CD4-positive, CD25-positive, alpha-beta regulatory T cell (primary cell): ENCODE measurements around the gene ALPG. TPM values are rescaled to one million over a fixed set of nuclear protein-coding genes. Genes with fewer than 3 reads are reported as not detected.
"Not testable (repeated sequence)": the region's sequence is repeated elsewhere in the genome, so short reads cannot be mapped to it uniquely, and the experiment has no call there.

ENCODE experiments used
- ATAC-seq, 2 donors: fragments of 150-1000 bp; cut with Tn5 transposase; one replicate each; pipeline ENCODE4 v1.10.0; 2021; ENCODE audit warnings: low read depth in 2 of 2, moderate number of reproducible peaks in 2 of 2, moderate library complexity in 1 of 2
- DNase-seq, 3 donors: peaks; one replicate each; pipeline versions ENCODE4 v3.0.0 to v3.0.0-alpha.2; 2012 to 2022; ENCODE audit warnings: mixed read lengths in 1 of 3
- H3K27ac ChIP-seq: one replicate; pipeline ENCODE4 v1.7.0; 2013; ENCODE audit warnings: mild to moderate bottlenecking, low read length; ENCODE audit not compliant: insufficient read depth, poor library complexity, severe bottlenecking
- H3K27me3 ChIP-seq: one replicate; pipeline ENCODE4 v1.7.0; 2013; ENCODE audit warnings: low read length; ENCODE audit not compliant: control insufficient read depth, insufficient read depth
- H3K36me3 ChIP-seq: one replicate; pipeline ENCODE4 v1.7.0; 2013; ENCODE audit warnings: mild to moderate bottlenecking, low read length, moderate library complexity; ENCODE audit not compliant: control insufficient read depth, insufficient read depth
- H3K4me1 ChIP-seq: 2 replicates; pipeline ENCODE4 v1.7.0; 2013; ENCODE audit warnings: mild to moderate bottlenecking, low read length; ENCODE audit not compliant: insufficient read depth, control insufficient read depth, poor library complexity, severe bottlenecking
- H3K4me3 ChIP-seq: one replicate; pipeline ENCODE4 v1.7.0; 2013; ENCODE audit warnings: low read depth, mild to moderate bottlenecking, low read length, moderate library complexity
- H3K9me3 ChIP-seq, 2 experiments: 1 replicate in 1 of 2; 2 replicates in 1 of 2; pipeline ENCODE4 v1.7.0; 2013; ENCODE audit warnings: low read length in 2 of 2, mild to moderate bottlenecking in 1 of 2, moderate library complexity in 1 of 2; ENCODE audit not compliant: control insufficient read depth in 2 of 2
- H3K27ac Mint-ChIP-seq, 3 donors: one replicate each; pipeline ENCODE4 v1.8.0; 2020 to 2022; ENCODE audit warnings: mild to moderate bottlenecking in 3 of 3, mixed read lengths in 3 of 3, moderate library complexity in 2 of 3
- H3K27me3 Mint-ChIP-seq: one replicate; pipeline ENCODE4 v1.8.0; 2022; ENCODE audit warnings: mild to moderate bottlenecking, mixed read lengths
- H3K36me3 Mint-ChIP-seq: one replicate; pipeline ENCODE4 v1.8.0; 2020; ENCODE audit warnings: mixed read lengths
- H3K4me1 Mint-ChIP-seq, 4 donors: one replicate each; pipeline ENCODE4 v1.8.0; 2020 to 2022; ENCODE audit warnings: mixed read lengths in 4 of 4, mild to moderate bottlenecking in 1 of 4
- H3K4me3 Mint-ChIP-seq, 4 donors: one replicate each; pipeline ENCODE4 v1.8.0; 2020 to 2022; ENCODE audit warnings: mild to moderate bottlenecking in 4 of 4, mixed read lengths in 4 of 4, moderate library complexity in 3 of 4
- H3K9me3 Mint-ChIP-seq, 7 donors: one replicate each; pipeline ENCODE4 v1.8.0; 2020 to 2022; ENCODE audit warnings: mixed read lengths in 7 of 7, mild to moderate bottlenecking in 3 of 7, moderate library complexity in 2 of 7
- polyA plus RNA-seq, 4 donors: library from polyadenylated mRNA; unstranded; fragments of 300-500 nt; fragmentation: Illumina TruSeq; gene quantifications; one replicate each; pipeline ENCODE4 v1.2.3, GENCODE V29; 2021
- total RNA-seq: library from RNA; stranded (reverse); gene quantifications from one replicate; pipeline ENCODE4 v1.2.3, GENCODE V29; 2022

ALPG gene
- total and polyA plus RNA-seq, 5 donors from 2014 or later: not detected

DNA sequence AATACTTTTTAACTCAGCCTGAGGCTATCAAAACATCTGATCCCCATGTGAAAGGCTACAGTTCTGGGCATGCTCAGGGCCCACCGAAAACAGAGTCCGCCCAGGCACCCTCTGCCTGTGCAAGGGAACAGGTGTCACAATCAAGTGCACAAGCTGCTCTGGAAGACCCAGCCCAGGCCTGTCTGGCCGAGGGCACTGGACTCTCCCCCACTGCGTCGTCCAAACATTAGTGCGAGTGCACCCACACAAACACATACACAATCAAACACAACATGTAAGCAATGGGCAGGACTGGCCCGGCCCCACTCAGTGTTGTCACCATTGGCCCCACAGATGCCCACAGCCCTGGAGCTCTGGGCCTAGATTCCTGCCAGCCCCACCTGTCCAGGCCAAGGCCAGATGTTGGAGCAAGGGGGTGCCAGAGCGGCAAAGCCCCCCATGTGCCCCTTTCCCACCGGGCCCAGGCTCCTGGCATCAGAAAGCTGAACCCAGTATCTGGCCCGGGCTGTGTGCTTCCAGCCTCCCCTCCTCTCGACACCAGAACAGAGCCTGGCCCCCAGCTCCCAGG lies 617 bp upstream of the ALPG start:
- DNase-seq (no peak), ATAC-seq (no peak)
- Mint-ChIP-seq H3K4me3 (no peak overlapping the region), H3K27me3 (peaks cover 12% of the 10 kb centered on the region), H3K27ac (no peak overlapping the region), H3K36me3 (no peaks in the 10 kb centered on the region), H3K4me1 (no peaks in the 10 kb centered on the region), H3K9me3 (peaks cover 0 to 2% (median 0%) of the 10 kb centered on the region in 7 donors)
- no peaks in the 10 kb centered on the region for H3K9me3 ChIP-seq
- H3K27ac ChIP-seq: no peak overlapping the region
- H3K4me3 ChIP-seq: no peak overlapping the region
- no peaks in the 10 kb centered on the region for H3K36me3 ChIP-seq
- H3K4me1 ChIP-seq: no peaks in the 10 kb centered on the region
- no peaks in the 10 kb centered on the region for H3K27me3 ChIP-seq

DNA sequence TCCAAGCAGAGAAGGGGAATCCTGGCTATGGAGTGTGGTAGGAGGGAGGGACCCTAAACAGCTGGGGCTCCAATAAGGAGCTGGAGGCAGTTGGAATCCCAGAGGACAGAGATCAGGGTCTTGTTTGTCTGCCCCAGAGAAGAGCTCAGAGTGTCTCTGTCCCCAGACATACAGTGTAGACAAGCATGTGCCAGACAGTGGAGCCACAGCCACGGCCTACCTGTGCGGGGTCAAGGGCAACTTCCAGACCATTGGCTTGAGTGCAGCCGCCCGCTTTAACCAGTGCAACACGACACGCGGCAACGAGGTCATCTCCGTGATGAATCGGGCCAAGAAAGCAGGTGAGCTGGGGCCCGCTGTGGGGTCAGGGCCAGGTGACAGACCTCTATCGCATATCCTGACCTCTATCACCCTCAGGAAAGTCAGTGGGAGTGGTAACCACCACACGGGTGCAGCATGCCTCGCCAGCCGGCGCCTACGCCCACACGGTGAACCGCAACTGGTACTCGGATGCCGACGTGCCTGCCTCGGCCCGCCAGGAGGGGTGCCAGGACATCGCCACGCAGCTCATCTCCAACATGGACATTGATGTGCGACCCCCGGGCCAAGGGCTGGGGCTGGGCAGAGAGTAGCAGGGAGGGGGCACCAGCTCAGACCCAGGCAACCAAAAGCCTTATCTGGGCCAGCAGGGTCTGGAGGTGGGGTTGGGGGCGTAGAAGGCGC lies 945 bp downstream of the ALPG start:
- DNase-seq, H3K4me1 Mint-ChIP-seq, H3K4me3 ChIP-seq, H3K4me3 Mint-ChIP-seq, H3K36me3 ChIP-seq, H3K27ac Mint-ChIP-seq, H3K27me3 ChIP-seq, H3K27ac ChIP-seq, H3K9me3 ChIP-seq, H3K9me3 Mint-ChIP-seq, H3K4me1 ChIP-seq, H3K36me3 Mint-ChIP-seq, ATAC-seq: not testable (repeated sequence)
- peaks cover 15% of the 10 kb centered on the region for H3K27me3 Mint-ChIP-seq

DNA sequence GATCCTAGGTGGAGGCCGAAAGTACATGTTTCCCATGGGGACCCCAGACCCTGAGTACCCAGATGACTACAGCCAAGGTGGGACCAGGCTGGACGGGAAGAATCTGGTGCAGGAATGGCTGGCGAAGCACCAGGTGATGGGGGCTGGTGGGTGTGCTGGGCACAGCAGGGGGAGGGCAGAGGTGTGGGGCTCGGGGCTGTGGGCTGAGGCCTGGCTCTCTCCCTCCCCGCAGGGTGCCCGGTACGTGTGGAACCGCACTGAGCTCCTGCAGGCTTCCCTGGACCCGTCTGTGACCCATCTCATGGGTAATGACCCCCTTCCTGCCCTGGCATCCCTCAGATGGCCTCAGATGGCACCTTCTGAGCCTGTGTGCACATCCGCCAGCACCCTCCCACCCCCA lies 1.6 kb downstream of the ALPG start:
- not testable (repeated sequence) for H3K27ac ChIP-seq, H3K4me1 Mint-ChIP-seq, H3K4me3 ChIP-seq, DNase-seq, H3K27me3 ChIP-seq, ATAC-seq, H3K36me3 Mint-ChIP-seq, H3K9me3 ChIP-seq, H3K9me3 Mint-ChIP-seq, H3K4me1 ChIP-seq, H3K4me3 Mint-ChIP-seq, H3K27ac Mint-ChIP-seq, H3K36me3 ChIP-seq
- H3K27me3 Mint-ChIP-seq: peaks cover 17% of the 10 kb centered on the region

DNA sequence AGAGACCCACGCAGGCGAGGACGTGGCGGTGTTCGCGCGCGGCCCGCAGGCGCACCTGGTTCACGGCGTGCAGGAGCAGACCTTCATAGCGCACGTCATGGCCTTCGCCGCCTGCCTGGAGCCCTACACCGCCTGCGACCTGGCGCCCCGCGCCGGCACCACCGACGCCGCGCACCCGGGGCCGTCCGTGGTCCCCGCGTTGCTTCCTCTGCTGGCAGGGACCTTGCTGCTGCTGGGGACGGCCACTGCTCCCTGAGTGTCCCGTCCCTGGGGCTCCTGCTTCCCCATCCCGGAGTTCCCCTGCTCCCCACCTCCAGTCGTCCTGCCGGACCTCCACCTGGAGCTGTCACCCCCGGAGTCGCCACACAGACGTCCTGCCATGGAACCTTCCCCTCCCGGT lies 3.0 kb downstream of the ALPG start:
- not testable (repeated sequence) for H3K4me3 Mint-ChIP-seq, H3K4me1 Mint-ChIP-seq, H3K4me3 ChIP-seq, H3K4me1 ChIP-seq, H3K27me3 ChIP-seq, H3K9me3 Mint-ChIP-seq, H3K27ac Mint-ChIP-seq, H3K36me3 ChIP-seq, H3K36me3 Mint-ChIP-seq, H3K27ac ChIP-seq, DNase-seq, H3K9me3 ChIP-seq, ATAC-seq
- peaks cover 21% of the 10 kb centered on the region for H3K27me3 Mint-ChIP-seq

DNA sequence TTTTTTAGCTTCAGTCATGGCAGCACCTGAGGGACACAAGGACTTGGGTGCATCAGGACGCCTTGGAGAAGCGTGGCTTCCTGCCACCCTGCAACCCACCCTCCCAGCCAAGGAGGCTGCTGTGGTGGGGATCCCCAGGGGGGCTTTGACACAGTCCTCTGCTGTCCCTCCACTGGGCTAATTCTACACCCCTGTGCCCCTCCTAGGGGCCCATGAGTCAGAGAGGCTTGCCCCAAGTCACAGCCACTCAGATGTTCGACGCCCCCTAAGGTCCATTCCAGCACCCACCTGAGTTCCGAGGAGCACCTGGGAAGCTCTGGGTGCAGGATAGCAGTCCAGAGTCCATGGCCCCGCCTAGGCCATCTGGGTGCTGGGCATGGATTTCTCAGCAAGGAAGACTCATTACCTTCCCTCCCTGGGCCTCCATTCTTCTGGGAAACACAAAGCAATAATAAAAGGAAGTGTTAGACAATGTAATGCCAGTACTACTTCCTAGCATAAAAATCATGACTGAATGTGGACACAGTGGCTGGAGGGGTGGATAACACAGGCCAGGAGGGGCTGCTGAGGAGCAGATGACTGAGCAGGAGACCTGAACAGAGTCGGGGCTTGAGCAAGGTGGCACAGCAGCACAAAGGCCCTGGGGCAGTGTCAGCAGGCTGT lies 3.7 kb downstream of the ALPG start:
- Mint-ChIP-seq H3K36me3 (no peaks in the 10 kb centered on the region), H3K27me3 (peaks cover 23% of the 10 kb centered on the region), H3K27ac (no peak overlapping the region), H3K4me1 (peaks cover 0 to 4% (median 0%) of the 10 kb centered on the region in 4 donors), H3K9me3 (no peaks in the 10 kb centered on the region), H3K4me3 (no peak overlapping the region)
- Histone ChIP-seq H3K36me3 (no peaks in the 10 kb centered on the region), H3K27me3 (no peaks in the 10 kb centered on the region), H3K4me1 (peaks cover 5% of the 10 kb centered on the region), H3K27ac (no peak overlapping the region), H3K9me3 (no peaks in the 10 kb centered on the region), H3K4me3 (no peak overlapping the region)
- DNase-seq: no peak
- ATAC-seq: no peak

DNA sequence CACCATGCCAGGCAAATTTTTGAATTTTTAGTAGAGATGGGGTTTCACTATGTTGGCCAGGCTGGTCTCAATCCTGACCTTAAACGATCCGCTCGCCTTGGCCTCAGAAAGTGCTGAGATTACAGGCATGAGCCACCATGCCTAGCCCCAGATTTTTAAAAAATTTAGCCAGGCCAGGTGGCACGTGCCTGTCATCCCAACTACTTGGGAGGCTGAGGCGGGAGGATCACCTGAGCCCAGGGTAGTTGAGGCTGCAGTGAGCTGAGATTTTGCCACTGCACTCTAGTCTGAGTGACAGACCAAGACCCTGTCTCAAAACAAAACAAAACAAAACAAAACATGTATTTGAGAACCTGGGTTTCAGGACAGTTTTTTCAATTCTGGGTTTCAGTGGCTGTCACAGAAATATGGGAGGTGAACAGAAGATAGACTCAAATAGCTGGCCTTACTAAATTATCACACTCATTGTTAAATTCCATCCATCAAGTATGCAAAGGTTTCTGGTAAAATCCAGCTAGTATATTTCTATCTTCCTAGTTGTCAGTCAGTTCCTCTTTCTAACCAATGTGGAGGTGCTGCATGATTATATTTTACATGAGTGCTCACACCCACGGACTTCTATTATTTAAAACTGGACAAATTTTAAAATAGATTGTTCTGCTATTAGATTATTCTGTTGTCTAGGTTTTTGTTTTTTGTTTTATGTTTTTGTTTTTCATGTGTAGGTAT lies 5.4 kb downstream of the ALPG start:
- Mint-ChIP-seq H3K36me3 (no peaks in the 10 kb centered on the region), H3K27ac (no peak overlapping the region), H3K27me3 (peaks cover 34% of the 10 kb centered on the region), H3K4me3 (no peak overlapping the region), H3K9me3 (no peaks in the 10 kb centered on the region), H3K4me1 (peaks cover 0 to 4% (median 0%) of the 10 kb centered on the region in 4 donors)
- peaks cover 5% of the 10 kb centered on the region for H3K4me1 ChIP-seq
- ATAC-seq (no peak), DNase-seq (no peak)
- no peak overlapping the region for H3K27ac ChIP-seq
- no peaks in the 10 kb centered on the region for H3K9me3 ChIP-seq
- H3K4me3 ChIP-seq: no peak overlapping the region
- H3K36me3 ChIP-seq: no peaks in the 10 kb centered on the region
- H3K27me3 ChIP-seq: no peaks in the 10 kb centered on the region

DNA sequence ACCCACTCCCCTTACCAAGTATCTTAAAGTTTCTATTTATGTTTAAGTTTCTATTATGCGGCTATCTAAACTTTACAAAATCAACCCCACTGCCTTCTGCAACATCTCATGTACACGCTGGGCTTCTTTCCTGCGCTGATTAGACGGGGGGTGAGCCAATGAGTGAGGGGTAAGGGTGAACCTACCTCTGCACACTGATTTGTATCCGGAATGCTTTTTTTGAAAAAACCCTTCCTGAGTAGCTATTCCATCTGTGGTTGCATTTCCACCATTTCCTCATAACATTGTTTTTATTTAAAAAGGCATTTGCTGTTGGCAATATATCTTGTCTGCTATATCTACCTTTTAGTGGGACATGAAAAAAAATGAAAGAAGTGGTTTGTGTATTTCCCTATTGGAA lies 6.3 kb downstream of the ALPG start:
- Histone ChIP-seq H3K9me3 (no peaks in the 10 kb centered on the region), H3K4me3 (no peak overlapping the region), H3K27me3 (peaks cover 2% of the 10 kb centered on the region), H3K27ac (no peak overlapping the region), H3K4me1 (peaks cover 5% of the 10 kb centered on the region), H3K36me3 (no peaks in the 10 kb centered on the region)
- H3K9me3 Mint-ChIP-seq: no peaks in the 10 kb centered on the region
- H3K4me3 Mint-ChIP-seq: no peak overlapping the region
- H3K4me1 Mint-ChIP-seq: peaks cover 0 to 4% (median 0%) of the 10 kb centered on the region in 4 donors
- H3K27ac Mint-ChIP-seq: no peak overlapping the region
- DNase-seq (no peak), ATAC-seq (no peak)
- no peaks in the 10 kb centered on the region for H3K36me3 Mint-ChIP-seq
- H3K27me3 Mint-ChIP-seq: peaks cover 35% of the 10 kb centered on the region
